WERI-Rb-1 (cell line): Measurements from ENCODE around the gene STAB2.

Experiments
- DNase-seq: peaks from one replicate; pipeline ENCODE4 v3.0.0-alpha.2; 2020
- H3K27ac ChIP-seq: fragments of 250-450 bp; sonication (Bioruptor Pico); 2 replicates; pipeline ENCODE4 v1.5.1; 2020; ENCODE audit warnings: mild to moderate bottlenecking, moderate library complexity
- H3K27me3 ChIP-seq: fragments of 250-450 bp; sonication (Bioruptor Pico); 2 replicates; pipeline ENCODE4 v1.5.1; 2021; ENCODE audit warnings: mild to moderate bottlenecking, low read depth, moderate library complexity; ENCODE audit not compliant: insufficient read depth, severe bottlenecking
- H3K36me3 ChIP-seq: fragments of 250-450 bp; sonication (Bioruptor Pico); 2 replicates; pipeline ENCODE4 v1.5.1; 2020; ENCODE audit warnings: mild to moderate bottlenecking, moderate library complexity
- H3K4me3 ChIP-seq: 2 replicates; pipeline ENCODE4 v1.5.1; 2011; ENCODE audit warnings: low read depth, mild to moderate bottlenecking, control low read depth, low read length
- H3K9me3 ChIP-seq: fragments of 250-450 bp; sonication (Bioruptor Pico); 2 replicates; pipeline ENCODE4 v1.5.1; 2021; ENCODE audit warnings: mild to moderate bottlenecking, moderate library complexity; ENCODE audit not compliant: severe bottlenecking
- CTCF ChIP-seq: IDR thresholded peaks from 2 replicates; pipeline ENCODE4 v1.5.1; 2011; ENCODE audit warnings: low read depth, mild to moderate bottlenecking, control low read depth, inconsistent platforms, low read length

The STAB2 gene

GRCh38 chr12:103589517-103589916 lies 2.4 kb downstream of the STAB2 start:
- no peaks in the 10 kb centered on the region for H3K27me3 ChIP-seq
- H3K27ac ChIP-seq: no peak overlapping the region
- no peak for DNase-seq
- no peaks in the 10 kb centered on the region for H3K9me3 ChIP-seq
- no peak overlapping the region for H3K4me3 ChIP-seq
- no peak for TF ChIP-seq CTCF
- no peaks in the 10 kb centered on the region for H3K36me3 ChIP-seq

DNA sequence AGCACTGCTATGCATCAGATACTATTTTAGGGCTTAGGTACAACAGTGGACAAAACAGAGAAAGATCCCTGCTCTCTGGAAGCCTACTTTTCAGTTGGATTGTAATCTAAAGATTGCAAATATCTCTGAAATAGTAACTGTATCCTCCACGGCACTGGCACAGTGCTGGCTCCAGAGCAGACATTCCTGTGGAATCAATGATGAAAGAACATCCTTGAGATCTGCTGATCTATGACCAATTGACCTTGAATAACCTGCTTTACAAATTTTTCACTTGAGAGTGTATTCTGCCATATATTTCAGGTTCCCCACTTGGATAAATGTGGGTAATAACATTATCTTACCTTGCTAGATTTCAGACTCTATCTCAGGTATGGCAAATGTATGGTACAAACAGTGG lies 3.2 kb downstream of the STAB2 start:
- no peaks in the 10 kb centered on the region for H3K9me3 ChIP-seq
- no peak for TF ChIP-seq CTCF
- no peak overlapping the region for H3K27ac ChIP-seq
- no peak overlapping the region for H3K4me3 ChIP-seq
- H3K36me3 ChIP-seq: no peaks in the 10 kb centered on the region
- H3K27me3 ChIP-seq: no peaks in the 10 kb centered on the region
- no peak for DNase-seq

GRCh38 chr12:103596981-103597380 lies 9.9 kb downstream of the STAB2 start:
- DNase-seq: no peak
- TF ChIP-seq CTCF: no peak
- Histone ChIP-seq H3K4me3 (no peak overlapping the region), H3K27me3 (no peaks in the 10 kb centered on the region), H3K27ac (no peak overlapping the region), H3K9me3 (no peaks in the 10 kb centered on the region), H3K36me3 (no peaks in the 10 kb centered on the region)

DNA sequence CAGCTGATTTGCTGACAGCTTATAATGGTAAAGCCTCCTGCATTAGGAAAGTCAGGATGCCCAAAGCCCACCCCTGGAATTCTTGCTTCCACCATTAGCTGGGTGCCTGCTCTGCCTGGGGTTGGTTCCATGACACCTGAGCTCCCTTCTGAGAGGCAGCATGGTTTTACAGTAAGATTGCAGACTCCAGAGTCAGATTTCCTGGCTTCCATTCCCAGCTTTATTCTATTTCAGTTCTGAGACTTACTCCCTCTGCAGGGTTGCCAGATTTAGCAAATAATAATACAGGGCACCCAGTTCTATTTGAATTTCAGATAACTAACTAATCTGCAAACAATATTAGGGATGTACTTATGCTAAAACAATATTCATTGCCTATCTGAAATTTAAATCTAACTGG lies 12.2 kb downstream of the STAB2 start:
- TF ChIP-seq CTCF: no peak
- no peak for DNase-seq

GRCh38 chr12:103600967-103601728 lies 14.1 kb downstream of the STAB2 start:
- H3K27me3 ChIP-seq: no peaks in the 10 kb centered on the region
- no peak for TF ChIP-seq CTCF
- DNase-seq: no peak
- no peak overlapping the region for H3K27ac ChIP-seq
- no peaks in the 10 kb centered on the region for H3K36me3 ChIP-seq
- no peak overlapping the region for H3K4me3 ChIP-seq
- H3K9me3 ChIP-seq: no peaks in the 10 kb centered on the region

More for the DNA sequence above, 12.2 kb downstream of the STAB2 start:
- Histone ChIP-seq H3K27ac (no peak overlapping the region), H3K27me3 (no peaks in the 10 kb centered on the region), H3K4me3 (no peak overlapping the region), H3K36me3 (no peaks in the 10 kb centered on the region), H3K9me3 (no peaks in the 10 kb centered on the region)

DNA sequence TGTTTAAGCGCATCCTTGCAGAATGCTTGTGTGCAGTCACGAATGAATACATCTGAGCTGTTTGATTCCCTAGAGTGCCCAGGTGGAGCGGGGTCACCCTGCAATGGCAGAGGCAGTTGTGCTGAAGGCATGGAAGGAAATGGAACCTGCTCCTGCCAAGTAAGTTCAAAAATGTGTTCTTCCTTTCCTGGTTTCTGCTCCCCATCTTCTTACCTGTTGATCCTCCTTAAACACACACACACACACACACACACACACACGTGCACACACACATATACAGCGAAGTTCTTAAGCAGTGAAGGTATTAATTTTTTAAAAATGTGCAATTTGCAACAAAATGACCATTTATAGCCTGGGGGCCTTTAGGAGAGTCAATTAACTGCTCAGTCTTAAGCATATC lies 33.3 kb downstream of the STAB2 start:
- TF ChIP-seq CTCF: no peak
- no peak for DNase-seq
- Histone ChIP-seq H3K27ac (no peak overlapping the region), H3K4me3 (no peak overlapping the region), H3K9me3 (no peaks in the 10 kb centered on the region), H3K27me3 (no peaks in the 10 kb centered on the region), H3K36me3 (no peaks in the 10 kb centered on the region)
